ENCODE data around the gene ATP1A3.

ATP1A3 gene

GRCh38 chr19:42030645-42031440 is 36.8 kb upstream of the ATP1A3 start:
- H3K9ac ChIP-seq (ENCODE audit: low read length): no peak overlapping the region
- H3K4me1 ChIP-seq (ENCODE audit: low read length): peaks cover 4% of the 10 kb centered on the region
- H3K4me2 ChIP-seq (ENCODE audit: low read depth, low read length): no peak overlapping the region
- no peaks in the 10 kb centered on the region for H4K20me1 ChIP-seq (ENCODE audit: insufficient read depth, low read length)
- no peak overlapping the region for H2AFZ ChIP-seq (ENCODE audit: low read length)
- no peaks in the 10 kb centered on the region for H3K79me2 ChIP-seq (ENCODE audit: low read length)
- H3K36me3 ChIP-seq (replicated peaks; ENCODE audit: insufficient read depth, low read length): no peaks in the 10 kb centered on the region
- no peak for DNase-seq
- H3K4me3 ChIP-seq (ENCODE audit: low read length): no peak overlapping the region
- H3K27me3 ChIP-seq (replicated peaks; ENCODE audit: insufficient read depth, low read length): peaks cover 53% of the 10 kb centered on the region; the same call in 1 of the 2 replicates
- no peaks in the 10 kb centered on the region for H3K9me2 ChIP-seq (replicated peaks; ENCODE audit: insufficient read depth, low read length)
- H3K27ac ChIP-seq (ENCODE audit: low read length): no peak overlapping the region
- no peaks in the 10 kb centered on the region for H3F3A ChIP-seq (ENCODE audit: insufficient read depth, low read length)
- no peak for TF ChIP-seq EZH2phosphoT487 (IDR thresholded peaks at IDR 0.05; ENCODE audit: low read length)
- TF ChIP-seq CTCF (IDR thresholded peaks at IDR 0.05; ENCODE audit: low read length): no peak
- no peak for TF ChIP-seq EZH2 (optimal IDR thresholded peaks at IDR 0.05; ENCODE audit: low read depth, low read length)
- no peaks in the 10 kb centered on the region for H3K9me3 ChIP-seq (replicated peaks; ENCODE audit: insufficient read depth, low read length)

- no peak overlapping the region for H3K27ac ChIP-seq (ENCODE audit: low read length)
- H3K4me3 ChIP-seq (ENCODE audit: low read length): no peak overlapping the region
- no peaks in the 10 kb centered on the region for H3F3A ChIP-seq (ENCODE audit: insufficient read depth, low read length)
- peaks cover 65% of the 10 kb centered on the region for H3K27me3 ChIP-seq (replicated peaks; ENCODE audit: insufficient read depth, low read length)
- no peak for DNase-seq
- TF ChIP-seq CTCF (IDR thresholded peaks at IDR 0.05; ENCODE audit: low read length) (peak; percentile 69), EZH2 (optimal IDR thresholded peaks at IDR 0.05; ENCODE audit: low read depth, low read length) (no peak)
- no peaks in the 10 kb centered on the region for H3K36me3 ChIP-seq (replicated peaks; ENCODE audit: insufficient read depth, low read length)
- no peak overlapping the region for H3K9ac ChIP-seq (ENCODE audit: low read length)
- H2AFZ ChIP-seq (ENCODE audit: low read length): no peak overlapping the region
- no peaks in the 10 kb centered on the region for H3K79me2 ChIP-seq (ENCODE audit: low read length)
- H4K20me1 ChIP-seq (ENCODE audit: insufficient read depth, low read length): no peaks in the 10 kb centered on the region
- no peaks in the 10 kb centered on the region for H3K4me1 ChIP-seq (ENCODE audit: low read length)
- H3K4me2 ChIP-seq (ENCODE audit: low read depth, low read length): no peak overlapping the region
- no peaks in the 10 kb centered on the region for H3K9me3 ChIP-seq (replicated peaks; ENCODE audit: insufficient read depth, low read length)
- H3K9me2 ChIP-seq (replicated peaks; ENCODE audit: insufficient read depth, low read length): no peaks in the 10 kb centered on the region
These were observed 34.5 kb upstream of the ATP1A3 start for GRCh38 chr19:42028304-42029216.

GRCh38 chr19:42024622-42025111 is 30.6 kb upstream of the ATP1A3 start:
- no peaks in the 10 kb centered on the region for H3F3A ChIP-seq (ENCODE audit: insufficient read depth, low read length)
- no peak overlapping the region for H3K4me2 ChIP-seq (ENCODE audit: low read depth, low read length)
- H3K36me3 ChIP-seq (replicated peaks; ENCODE audit: insufficient read depth, low read length): no peaks in the 10 kb centered on the region
- peaks cover 68% of the 10 kb centered on the region for H3K27me3 ChIP-seq (replicated peaks; ENCODE audit: insufficient read depth, low read length)
- H3K9me3 ChIP-seq (replicated peaks; ENCODE audit: insufficient read depth, low read length): no peaks in the 10 kb centered on the region
- no peak overlapping the region for H2AFZ ChIP-seq (ENCODE audit: low read length)
- TF ChIP-seq EZH2 (optimal IDR thresholded peaks at IDR 0.05; ENCODE audit: low read depth, low read length): no peak
- no peak for TF ChIP-seq CTCF (IDR thresholded peaks at IDR 0.05; ENCODE audit: low read length)
- no peak for TF ChIP-seq EZH2phosphoT487 (IDR thresholded peaks at IDR 0.05; ENCODE audit: low read length)
- H3K4me3 ChIP-seq (ENCODE audit: low read length): no peak overlapping the region
- H4K20me1 ChIP-seq (ENCODE audit: insufficient read depth, low read length): no peaks in the 10 kb centered on the region
- DNase-seq: no peak
- no peak overlapping the region for H3K9ac ChIP-seq (ENCODE audit: low read length)
- no peak overlapping the region for H3K27ac ChIP-seq (ENCODE audit: low read length)
- no peaks in the 10 kb centered on the region for H3K4me1 ChIP-seq (ENCODE audit: low read length)
- no peaks in the 10 kb centered on the region for H3K9me2 ChIP-seq (replicated peaks; ENCODE audit: insufficient read depth, low read length)
- no peaks in the 10 kb centered on the region for H3K79me2 ChIP-seq (ENCODE audit: low read length)
